Activated CD8-positive, alpha-beta memory T cell treated with anti-CD3 and anti-CD28 coated beads, Interleukin-2, amount 50 U/mL, for 24 hours (primary cell): ENCODE measurements around the gene TRDMT1.
"Not testable (repeated sequence)": the region's sequence is repeated elsewhere in the genome, so short reads cannot be mapped to it uniquely, and the experiment has no call there.

ENCODE experiments used
- DNase-seq: peaks from one replicate; pipeline ENCODE4 v3.0.0-alpha.2; 2020; ENCODE audit errors: extremely low read depth

TRDMT1 gene

GRCh38 chr10:17134282-17134681 lies 67.2 kb downstream of the TRDMT1 start:
- DNase-seq, result no peak

GRCh38 chr10:17129741-17130140 lies 71.7 kb downstream of the TRDMT1 start, which contains the start of gene CUBN:
TSS of gene CUBN (minus strand) at chr10:17129811. CDS start at chr10:17129765, 46 bp downstream.
- DNase-seq, result no peak

GRCh38 chr10:17128261-17128660 lies 73.2 kb downstream of the TRDMT1 start:
- no peak for DNase-seq

- DNase-seq, result no peak
Observed at GRCh38 chr10:17126327-17126726, 75.1 kb downstream of the TRDMT1 start.

GRCh38 chr10:17125206-17125893 lies 76.1 kb downstream of the TRDMT1 start:
- no peak for DNase-seq

- DNase-seq, result no peak
Observed at GRCh38 chr10:17123961-17124360, 77.5 kb downstream of the TRDMT1 start.

- DNase-seq, result no peak
Observed at GRCh38 chr10:17122726-17123661, 78.5 kb downstream of the TRDMT1 start.

GRCh38 chr10:17122052-17122451 lies 79.4 kb downstream of the TRDMT1 start:
- DNase-seq, result no peak

GRCh38 chr10:17120694-17121093 lies 80.8 kb downstream of the TRDMT1 start:
- no peak for DNase-seq

- DNase-seq, result no peak
Observed at GRCh38 chr10:17119845-17120244, 81.6 kb downstream of the TRDMT1 start.

- DNase-seq, result no peak
Observed at GRCh38 chr10:17116193-17116592, 85.3 kb downstream of the TRDMT1 start.

GRCh38 chr10:17115683-17116082 lies 85.8 kb downstream of the TRDMT1 start:
- no peak for DNase-seq

GRCh38 chr10:17114878-17115444 lies 86.5 kb downstream of the TRDMT1 start:
- not testable (repeated sequence) for DNase-seq

GRCh38 chr10:17113889-17114540 lies 87.5 kb downstream of the TRDMT1 start:
- no peak for DNase-seq

- no peak for DNase-seq
Observed at GRCh38 chr10:17113346-17113745, 88.1 kb downstream of the TRDMT1 start.

GRCh38 chr10:17112566-17112965 lies 88.9 kb downstream of the TRDMT1 start:
- DNase-seq, result no peak

GRCh38 chr10:17109475-17110207 lies 91.8 kb downstream of the TRDMT1 start:
- no peak for DNase-seq

- DNase-seq, result no peak
Observed at GRCh38 chr10:17109046-17109445, 92.4 kb downstream of the TRDMT1 start.

- DNase-seq, result no peak
Observed at GRCh38 chr10:17106991-17107390, 94.5 kb downstream of the TRDMT1 start.

GRCh38 chr10:17101910-17102266 lies 99.6 kb downstream of the TRDMT1 start:
- DNase-seq, result no peak

GRCh38 chr10:17101257-17101909 lies 100.1 kb downstream of the TRDMT1 start:
- no peak for DNase-seq
